Osteoblast (primary cell): ENCODE results near the gene MESD. TPM values are rescaled to one million over a fixed set of nuclear protein-coding genes. Genes with fewer than 3 reads are reported as not detected.

Experiments
- DNase-seq: peaks from one replicate; pipeline ENCODE4 v3.0.0; 2011; ENCODE audit warnings: low spot score, mixed read lengths; ENCODE audit not compliant: insufficient read length; ENCODE audit errors: missing footprints
- H2AFZ ChIP-seq: 2 replicates; pipeline ENCODE4 v1.6.0; 2011; ENCODE audit warnings: mild to moderate bottlenecking, low read length
- H3K27ac ChIP-seq: 2 replicates; pipeline ENCODE4 v1.5.1; 2011; ENCODE audit warnings: mild to moderate bottlenecking, low read depth, low read length, moderate library complexity
- H3K27me3 ChIP-seq: 2 replicates; pipeline ENCODE4 v1.6.0; 2012; ENCODE audit warnings: mild to moderate bottlenecking, control low read depth, inconsistent platforms, low read length, moderate library complexity; ENCODE audit not compliant: insufficient read depth
- H3K36me3 ChIP-seq: 2 replicates; pipeline ENCODE4 v1.5.1; 2011; ENCODE audit warnings: mild to moderate bottlenecking, low read length, control low read depth, moderate library complexity; ENCODE audit not compliant: insufficient read depth
- H3K4me1 ChIP-seq: 2 replicates; pipeline ENCODE4 v1.5.1; 2011; ENCODE audit warnings: mild to moderate bottlenecking, low read length, control low read depth, moderate library complexity; ENCODE audit not compliant: insufficient read depth
- H3K4me2 ChIP-seq: 2 replicates; pipeline ENCODE4 v1.6.0; 2011; ENCODE audit warnings: mild to moderate bottlenecking, low read length; ENCODE audit not compliant: insufficient read depth
- H3K4me3 ChIP-seq: fragments of 200-600 bp; sonication (generic); 3 replicates; pipeline ENCODE4 v1.5.1; 2012; ENCODE audit warnings: mild to moderate bottlenecking, low read length, inconsistent platforms; ENCODE audit not compliant: insufficient read depth
- H3K79me2 ChIP-seq: 2 replicates; pipeline ENCODE4 v1.6.0; 2012; ENCODE audit warnings: mild to moderate bottlenecking, low read length, control low read depth, inconsistent platforms; ENCODE audit not compliant: insufficient read depth
- H3K9me3 ChIP-seq: 2 replicates; pipeline ENCODE4 v1.5.1; 2011; ENCODE audit warnings: low read depth, low read length, control low read depth
- H4K20me1 ChIP-seq: 2 replicates; pipeline ENCODE4 v1.6.0; 2012; ENCODE audit warnings: mild to moderate bottlenecking, low read length, control low read depth; ENCODE audit not compliant: insufficient read depth
- total RNA-seq: library from RNA; depleted of rRNA; stranded (reverse); fragments of >200 nt; gene quantifications from 2 replicates; pipeline ENCODE4 v1.2.3, GENCODE V29; 2012
- TF ChIP-seq, protein P1 (sequence below): IDR thresholded peaks from 2 replicates; pipeline ENCODE4 v1.5.1; 2011; ENCODE audit warnings: mild to moderate bottlenecking, low read depth, low read length, moderate library complexity; ENCODE audit errors: extremely low read depth

The MESD gene
- total RNA-seq, 1 donor, result 16.6 TPM

DNA sequence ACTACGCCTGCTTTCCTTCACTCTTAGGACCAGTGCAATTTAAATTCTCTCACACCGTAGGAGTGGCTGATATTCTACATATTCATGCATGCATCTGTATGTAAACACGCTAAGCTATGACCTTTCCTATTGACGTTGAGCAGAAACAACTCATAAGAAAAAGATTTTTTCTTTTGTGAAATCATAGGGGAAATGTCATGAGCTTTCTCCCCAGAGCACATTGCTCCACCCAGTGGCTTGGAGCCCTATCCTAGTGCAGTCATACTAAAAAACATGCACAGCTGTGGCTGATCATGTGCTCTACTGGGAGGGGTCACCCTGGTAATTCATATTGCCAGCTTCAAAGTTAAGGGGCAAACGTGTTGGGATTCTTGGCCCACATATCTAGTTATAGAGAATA, 1.8 kb upstream of the MESD start:
- Histone ChIP-seq H2AFZ (peak overlapping the region; percentile 60), H3K4me2 (peak overlapping the region; percentile 21), H3K27me3 (no peaks in the 10 kb centered on the region), H3K9me3 (no peaks in the 10 kb centered on the region), H3K79me2 (peaks cover 31% of the 10 kb centered on the region), H3K4me1 (peaks cover 31% of the 10 kb centered on the region), H4K20me1 (peaks cover 15% of the 10 kb centered on the region), H3K27ac (peak overlapping the region; percentile 91), H3K36me3 (no peaks in the 10 kb centered on the region), H3K4me3 (no peak overlapping the region)
- TF ChIP-seq, protein P1, sequence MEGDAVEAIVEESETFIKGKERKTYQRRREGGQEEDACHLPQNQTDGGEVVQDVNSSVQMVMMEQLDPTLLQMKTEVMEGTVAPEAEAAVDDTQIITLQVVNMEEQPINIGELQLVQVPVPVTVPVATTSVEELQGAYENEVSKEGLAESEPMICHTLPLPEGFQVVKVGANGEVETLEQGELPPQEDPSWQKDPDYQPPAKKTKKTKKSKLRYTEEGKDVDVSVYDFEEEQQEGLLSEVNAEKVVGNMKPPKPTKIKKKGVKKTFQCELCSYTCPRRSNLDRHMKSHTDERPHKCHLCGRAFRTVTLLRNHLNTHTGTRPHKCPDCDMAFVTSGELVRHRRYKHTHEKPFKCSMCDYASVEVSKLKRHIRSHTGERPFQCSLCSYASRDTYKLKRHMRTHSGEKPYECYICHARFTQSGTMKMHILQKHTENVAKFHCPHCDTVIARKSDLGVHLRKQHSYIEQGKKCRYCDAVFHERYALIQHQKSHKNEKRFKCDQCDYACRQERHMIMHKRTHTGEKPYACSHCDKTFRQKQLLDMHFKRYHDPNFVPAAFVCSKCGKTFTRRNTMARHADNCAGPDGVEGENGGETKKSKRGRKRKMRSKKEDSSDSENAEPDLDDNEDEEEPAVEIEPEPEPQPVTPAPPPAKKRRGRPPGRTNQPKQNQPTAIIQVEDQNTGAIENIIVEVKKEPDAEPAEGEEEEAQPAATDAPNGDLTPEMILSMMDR, result peak; percentile 12
- DNase-seq, result peak; percentile 91

DNA sequence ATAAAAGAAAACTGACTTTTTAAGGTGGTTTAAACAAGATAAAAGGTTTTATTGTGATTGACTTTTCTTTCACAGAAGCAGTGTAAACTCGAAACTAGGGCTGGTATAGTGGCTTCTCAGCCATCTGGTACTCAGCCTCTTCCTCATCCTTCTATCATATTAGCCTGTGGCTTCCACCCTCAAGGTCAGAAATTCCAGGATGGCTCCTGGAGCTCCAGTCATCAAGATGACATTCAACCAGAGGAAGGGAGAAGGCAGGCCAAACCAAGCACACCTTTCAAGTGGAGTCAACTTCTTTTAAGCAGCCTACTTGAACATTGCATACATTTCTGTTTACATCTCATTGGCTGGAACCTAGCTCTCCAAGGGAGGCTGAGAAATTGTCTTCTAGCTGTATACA, 1.3 kb upstream of the MESD start:
- Histone ChIP-seq H2AFZ (peak overlapping the region; percentile 60), H3K27me3 (no peaks in the 10 kb centered on the region), H3K27ac (peak overlapping the region; percentile 91), H3K36me3 (no peaks in the 10 kb centered on the region), H4K20me1 (peaks cover 16% of the 10 kb centered on the region), H3K79me2 (peaks cover 35% of the 10 kb centered on the region), H3K4me1 (peaks cover 31% of the 10 kb centered on the region), H3K9me3 (no peaks in the 10 kb centered on the region), H3K4me3 (no peak overlapping the region), H3K4me2 (peak overlapping the region; percentile 21)
- TF ChIP-seq, protein P1, result no peak
- no peak for DNase-seq

- Histone ChIP-seq H3K4me3 (peak overlapping the region; percentile 92), H2AFZ (peak overlapping the region; percentile 90), H3K4me1 (peaks cover 31% of the 10 kb centered on the region), H3K27me3 (no peaks in the 10 kb centered on the region), H3K36me3 (no peaks in the 10 kb centered on the region), H3K27ac (peak overlapping the region; percentile 68), H3K4me2 (peak overlapping the region; percentile 98), H3K9me3 (no peaks in the 10 kb centered on the region), H4K20me1 (peaks cover 24% of the 10 kb centered on the region), H3K79me2 (peaks cover 53% of the 10 kb centered on the region)
- DNase-seq, result no peak
- TF ChIP-seq, protein P1, result no peak
Observed at GRCh38 chr15:80989081-80989517, 520 bp downstream of the MESD start.

DNA sequence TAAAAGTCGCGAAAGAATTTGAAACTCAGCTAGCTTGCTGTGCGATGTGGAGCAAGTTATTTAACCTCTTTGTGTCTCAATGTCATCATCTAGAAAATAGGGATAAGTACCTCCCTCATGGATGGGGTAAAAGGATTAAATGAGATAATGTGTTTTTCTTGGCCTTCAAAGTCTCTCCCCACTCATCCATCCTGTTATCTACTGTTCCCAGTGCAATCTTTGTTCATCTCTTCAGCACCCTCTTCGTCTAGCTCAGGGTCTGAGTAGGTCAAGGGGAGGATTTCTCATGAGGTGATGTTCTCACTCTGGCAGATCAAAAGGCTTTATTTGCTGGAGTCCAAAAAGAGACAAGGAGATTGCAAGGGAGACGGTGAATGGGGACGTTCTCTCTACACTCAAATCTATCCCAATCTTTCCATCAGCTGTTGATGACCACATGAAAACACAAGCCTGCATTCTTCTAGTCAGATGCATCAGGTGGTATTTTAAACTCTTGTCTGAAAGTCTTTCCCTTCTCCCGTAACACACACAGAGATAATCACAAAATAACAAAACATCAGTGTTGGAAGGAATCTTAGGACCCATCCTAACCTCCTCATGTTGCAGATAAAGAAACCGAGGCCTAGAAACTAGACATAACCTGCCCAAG, 1.3 kb downstream of the MESD start:
- H3K4me2 ChIP-seq, result peak overlapping the region; percentile 98
- TF ChIP-seq, protein P1, result no peak
- no peaks in the 10 kb centered on the region for H3K27me3 ChIP-seq
- no peak overlapping the region for H2AFZ ChIP-seq
- H4K20me1 ChIP-seq, result peaks cover 24% of the 10 kb centered on the region
- peak overlapping the region; percentile 92 for H3K4me3 ChIP-seq
- H3K4me1 ChIP-seq, result peaks cover 31% of the 10 kb centered on the region
- H3K9me3 ChIP-seq, result no peaks in the 10 kb centered on the region
- H3K27ac ChIP-seq, result peak overlapping the region; percentile 68
- H3K79me2 ChIP-seq, result peaks cover 58% of the 10 kb centered on the region
- H3K36me3 ChIP-seq, result no peaks in the 10 kb centered on the region
- DNase-seq, result no peak
